ENCODE results near the gene ARHGAP6.

GRCh38 chrX:11380187-11380844 is 285.4 kb downstream of the ARHGAP6 start:
- TF ChIP-seq EZH2 (IDR thresholded peaks at IDR 0.05) (no peak), POLR2AphosphoS5 (IDR thresholded peaks at IDR 0.05; ENCODE audit: borderline replicate concordance, low read depth, low read length) (no peak), FOXP2 (optimal IDR thresholded peaks at IDR 0.05; ENCODE audit: control extremely low read depth, extremely low read length, insufficient read depth) (no peak)

Data from SK-N-MC (cell line).